Liver (tissue), 9 donors: Measurements from ENCODE around the gene CFAP45. TPM values are rescaled to one million over a fixed set of nuclear protein-coding genes. Genes with fewer than 3 reads are reported as not detected.

Source experiments
- DNase-seq: peaks from one replicate; pipeline ENCODE4 v3.0.0-alpha.2; 2017; ENCODE audit warnings: low spot score
- H3K27ac ChIP-seq, 2 donors: one replicate each; pipeline ENCODE4 v1.7.0; 2013; ENCODE audit warnings: inconsistent platforms in 2 of 2, low read length in 2 of 2, control low read depth in 1 of 2, low read depth in 1 of 2, mild to moderate bottlenecking in 1 of 2
- H3K27me3 ChIP-seq, 4 donors: one replicate each; pipeline versions ENCODE4 v1.6.1 to v1.7.0; 2013; ENCODE audit warnings: low read length in 3 of 4, inconsistent platforms in 1 of 4, mild to moderate bottlenecking in 1 of 4, moderate library complexity in 1 of 4; ENCODE audit not compliant: control insufficient read depth in 4 of 4, insufficient read depth in 4 of 4
- H3K36me3 ChIP-seq, 4 donors: one replicate each; pipeline versions ENCODE4 v1.6.1 to v1.7.0; 2013; ENCODE audit warnings: low read length in 3 of 4, mild to moderate bottlenecking in 3 of 4, low read depth in 1 of 4, moderate library complexity in 1 of 4; ENCODE audit not compliant: control insufficient read depth in 4 of 4, insufficient read depth in 3 of 4
- H3K4me1 ChIP-seq, 4 donors: one replicate each; pipeline versions ENCODE4 v1.6.1 to v1.7.0; 2013; ENCODE audit warnings: low read length in 3 of 4, mild to moderate bottlenecking in 3 of 4, moderate library complexity in 1 of 4; ENCODE audit not compliant: control insufficient read depth in 4 of 4, insufficient read depth in 4 of 4
- H3K4me3 ChIP-seq, 3 donors: one replicate each; pipeline versions ENCODE4 v1.6.1 to v1.7.0; 2013; ENCODE audit warnings: low read length in 3 of 3, control low read depth in 1 of 3, low read depth in 1 of 3, mild to moderate bottlenecking in 1 of 3
- H3K9ac ChIP-seq, 2 donors: one replicate each; pipeline ENCODE4 v1.7.0; 2013; ENCODE audit warnings: low read length in 2 of 2, mild to moderate bottlenecking in 2 of 2, moderate library complexity in 2 of 2, control low read depth in 1 of 2, low read depth in 1 of 2
- H3K9me3 ChIP-seq, 4 donors: one replicate each; pipeline versions ENCODE4 v1.6.1 to v1.7.0; 2013; ENCODE audit warnings: low read length in 3 of 4; ENCODE audit not compliant: control insufficient read depth in 4 of 4
- ATF3 ChIP-seq: IDR thresholded peaks from 2 replicates; pipeline ENCODE4 v1.6.1; 2016; ENCODE audit warnings: antibody characterized with exemption
- EGR1 ChIP-seq, 2 donors: IDR thresholded peaks; 2 replicates each; pipeline ENCODE4 v1.6.1; 2016 to 2018; ENCODE audit warnings: antibody characterized with exemption in 2 of 2, low read depth in 2 of 2
- FOXA1 ChIP-seq: IDR thresholded peaks from 2 replicates; pipeline ENCODE4 v1.6.1; 2016; ENCODE audit warnings: antibody characterized with exemption
- FOXA2 ChIP-seq: IDR thresholded peaks from 2 replicates; pipeline ENCODE4 v1.6.1; 2016; ENCODE audit warnings: antibody characterized with exemption
- GABPA ChIP-seq, 2 donors: IDR thresholded peaks in 1 of 2; conservative IDR thresholded peaks in 1 of 2; 2 replicates each; pipeline ENCODE4 v1.6.1; 2016; ENCODE audit warnings: antibody characterized with exemption in 2 of 2, mild to moderate bottlenecking in 1 of 2, moderate library complexity in 1 of 2
- HNF4A ChIP-seq, 2 donors: conservative IDR thresholded peaks; 2 replicates each; pipeline ENCODE4 v1.6.1; 2016; ENCODE audit warnings: antibody characterized with exemption in 2 of 2, mild to moderate bottlenecking in 2 of 2
- HNF4G ChIP-seq: IDR thresholded peaks from 2 replicates; pipeline ENCODE4 v1.6.1; 2016; ENCODE audit warnings: antibody characterized with exemption
- JUND ChIP-seq, 2 donors: IDR thresholded peaks; 2 replicates each; pipeline ENCODE4 v1.6.1; 2016; ENCODE audit warnings: antibody characterized with exemption in 2 of 2
- NR2F2 ChIP-seq: IDR thresholded peaks from 2 replicates; pipeline ENCODE4 v1.6.1; 2016; ENCODE audit warnings: antibody characterized with exemption
- RAD21 ChIP-seq, 2 donors: IDR thresholded peaks; 2 replicates each; pipeline ENCODE4 v1.6.1; 2016; ENCODE audit warnings: antibody characterized with exemption in 2 of 2, mild to moderate bottlenecking in 2 of 2
- RXRA ChIP-seq, 2 donors: IDR thresholded peaks; 2 replicates each; pipeline ENCODE4 v1.6.1; 2017 to 2018; ENCODE audit warnings: antibody characterized with exemption in 2 of 2, mild to moderate bottlenecking in 1 of 2
- SP1 ChIP-seq: IDR thresholded peaks from 2 replicates; pipeline ENCODE4 v1.6.1; 2018; ENCODE audit warnings: antibody characterized with exemption, mild to moderate bottlenecking
- TAF1 ChIP-seq: conservative IDR thresholded peaks from 2 replicates; pipeline ENCODE4 v1.6.1; 2016; ENCODE audit warnings: antibody characterized with exemption, mild to moderate bottlenecking
- YY1 ChIP-seq: IDR thresholded peaks from 2 replicates; pipeline ENCODE4 v1.6.1; 2016; ENCODE audit warnings: antibody characterized with exemption, mild to moderate bottlenecking
- ZBTB33 ChIP-seq: IDR thresholded peaks from 2 replicates; pipeline ENCODE4 v1.6.1; 2016; ENCODE audit warnings: antibody characterized with exemption
- WGBS: extraction: QIAGEN DNeasy Blood & Tissue Kit; methylation state at CpG from one replicate; pipeline ENCODE4 v1.1.7; 2013; 5-methylcytosine and 5-hydroxymethylcytosine counted together
- polyA plus RNA-seq, 2 donors: library from polyadenylated mRNA; stranded (reverse) in 1 of 2; unstranded in 1 of 2; fragments of 200-250 nt in 1 of 2; fragments of >200 nt in 1 of 2; fragmentation: Nextera tagmentation in 1 of 2; extraction: Ambion mirVana in 1 of 2; gene quantifications; one replicate each; pipeline versions ENCODE4 v1.2.1 to v1.2.3, GENCODE V29; 2013 to 2015
- total RNA-seq, 2 donors: library from RNA; depleted of rRNA; stranded (reverse); fragments of >200 nt; gene quantifications; one replicate each; pipeline ENCODE4 v1.2.3, GENCODE V29; 2014
- TF ChIP-seq, protein P1 (sequence below): IDR thresholded peaks from 2 replicates; pipeline ENCODE4 v1.6.1; 2016; ENCODE audit warnings: antibody characterized with exemption
- TF ChIP-seq, protein P2 (sequence below): IDR thresholded peaks from 2 replicates; pipeline ENCODE4 v1.6.1; 2016; ENCODE audit warnings: antibody characterized with exemption, mild to moderate bottlenecking
- TF ChIP-seq, protein P3 (sequence below): fragments of 150-350 bp; IDR thresholded peaks from 2 replicates; pipeline ENCODE4 v1.5.1; 2017; ENCODE audit warnings: improper control_type of control experiment, low read depth, low read length; ENCODE audit not compliant: missing input control
- donor health status: healthy.
- donor health status: healthy.
- donor health status: healthy.
- donor health status: healthy.
- donor health status: healthy.

Gene CFAP45
- total and polyA plus RNA-seq, 4 donors = 0.03 to 0.24 TPM; not detected in 2

DNA sequence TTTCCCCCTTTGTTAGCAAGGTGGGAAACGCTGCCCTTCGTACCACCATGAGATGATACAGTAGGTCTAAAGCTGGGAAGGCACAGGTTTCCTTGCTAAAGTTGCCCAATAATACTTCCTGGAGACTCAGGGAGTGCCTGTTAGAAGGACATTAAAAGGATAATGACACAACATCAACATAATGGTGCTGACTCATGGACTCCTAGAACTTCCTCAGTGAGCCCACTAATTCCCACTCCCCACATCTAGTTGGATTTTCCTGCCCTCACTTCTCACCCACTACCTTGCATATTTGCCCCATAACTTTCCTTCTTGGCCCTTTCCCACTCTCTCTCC is 17.5 kb downstream of the CFAP45 start:
- TF ChIP-seq, protein P1, sequence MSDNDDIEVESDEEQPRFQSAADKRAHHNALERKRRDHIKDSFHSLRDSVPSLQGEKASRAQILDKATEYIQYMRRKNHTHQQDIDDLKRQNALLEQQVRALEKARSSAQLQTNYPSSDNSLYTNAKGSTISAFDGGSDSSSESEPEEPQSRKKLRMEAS = no peak
- TF ChIP-seq FOXA2 (no peak), HNF4A (conservative IDR thresholded peaks at IDR 0.05) (no peak), SP1 (no peak), HNF4G (no peak), NR2F2 (no peak), YY1 (no peak), JUND (IDR thresholded peaks at IDR 0.05) (no peak), EGR1 (IDR thresholded peaks at IDR 0.05; ENCODE audit: low read depth in 2 of 2) (no peak), RAD21 (IDR thresholded peaks at IDR 0.05) (no peak), GABPA (IDR thresholded peaks at IDR 0.05 in 1 of 2, conservative IDR thresholded peaks at IDR 0.05 in 1 of 2) (no peak), RXRA (IDR thresholded peaks at IDR 0.05) (no peak)
- TF ChIP-seq, protein P2, sequence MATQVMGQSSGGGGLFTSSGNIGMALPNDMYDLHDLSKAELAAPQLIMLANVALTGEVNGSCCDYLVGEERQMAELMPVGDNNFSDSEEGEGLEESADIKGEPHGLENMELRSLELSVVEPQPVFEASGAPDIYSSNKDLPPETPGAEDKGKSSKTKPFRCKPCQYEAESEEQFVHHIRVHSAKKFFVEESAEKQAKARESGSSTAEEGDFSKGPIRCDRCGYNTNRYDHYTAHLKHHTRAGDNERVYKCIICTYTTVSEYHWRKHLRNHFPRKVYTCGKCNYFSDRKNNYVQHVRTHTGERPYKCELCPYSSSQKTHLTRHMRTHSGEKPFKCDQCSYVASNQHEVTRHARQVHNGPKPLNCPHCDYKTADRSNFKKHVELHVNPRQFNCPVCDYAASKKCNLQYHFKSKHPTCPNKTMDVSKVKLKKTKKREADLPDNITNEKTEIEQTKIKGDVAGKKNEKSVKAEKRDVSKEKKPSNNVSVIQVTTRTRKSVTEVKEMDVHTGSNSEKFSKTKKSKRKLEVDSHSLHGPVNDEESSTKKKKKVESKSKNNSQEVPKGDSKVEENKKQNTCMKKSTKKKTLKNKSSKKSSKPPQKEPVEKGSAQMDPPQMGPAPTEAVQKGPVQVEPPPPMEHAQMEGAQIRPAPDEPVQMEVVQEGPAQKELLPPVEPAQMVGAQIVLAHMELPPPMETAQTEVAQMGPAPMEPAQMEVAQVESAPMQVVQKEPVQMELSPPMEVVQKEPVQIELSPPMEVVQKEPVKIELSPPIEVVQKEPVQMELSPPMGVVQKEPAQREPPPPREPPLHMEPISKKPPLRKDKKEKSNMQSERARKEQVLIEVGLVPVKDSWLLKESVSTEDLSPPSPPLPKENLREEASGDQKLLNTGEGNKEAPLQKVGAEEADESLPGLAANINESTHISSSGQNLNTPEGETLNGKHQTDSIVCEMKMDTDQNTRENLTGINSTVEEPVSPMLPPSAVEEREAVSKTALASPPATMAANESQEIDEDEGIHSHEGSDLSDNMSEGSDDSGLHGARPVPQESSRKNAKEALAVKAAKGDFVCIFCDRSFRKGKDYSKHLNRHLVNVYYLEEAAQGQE = no peak
- H3K36me3 ChIP-seq = no peaks in the 10 kb centered on the region
- no peak overlapping the region for H3K9ac ChIP-seq
- H3K4me3 ChIP-seq = no peak overlapping the region
- WGBS = 85% methylated on average over 2 of the region's 2 CpGs
- no peak for DNase-seq
- no peaks in the 10 kb centered on the region for H3K4me1 ChIP-seq
- no peaks in the 10 kb centered on the region for H3K27me3 ChIP-seq
- H3K9me3 ChIP-seq = no peaks in the 10 kb centered on the region
- no peak overlapping the region for H3K27ac ChIP-seq

GRCh38 chr1:159881622-159882526 is 18.1 kb downstream of the CFAP45 start:
- TF ChIP-seq SP1 (no peak), JUND (IDR thresholded peaks at IDR 0.05) (no peak), YY1 (no peak), HNF4G (no peak), ATF3 (no peak), ZBTB33 (no peak), NR2F2 (no peak), RXRA (IDR thresholded peaks at IDR 0.05) (no peak), TAF1 (no peak), HNF4A (conservative IDR thresholded peaks at IDR 0.05) (no peak), EGR1 (IDR thresholded peaks at IDR 0.05; ENCODE audit: low read depth in 2 of 2) (no peak), RAD21 (IDR thresholded peaks at IDR 0.05) (no peak), FOXA1 (no peak), GABPA (IDR thresholded peaks at IDR 0.05 in 1 of 2, conservative IDR thresholded peaks at IDR 0.05 in 1 of 2) (no peak)
- TF ChIP-seq, protein P2 = no peak
- TF ChIP-seq, protein P1 = no peak
- TF ChIP-seq, protein P3, sequence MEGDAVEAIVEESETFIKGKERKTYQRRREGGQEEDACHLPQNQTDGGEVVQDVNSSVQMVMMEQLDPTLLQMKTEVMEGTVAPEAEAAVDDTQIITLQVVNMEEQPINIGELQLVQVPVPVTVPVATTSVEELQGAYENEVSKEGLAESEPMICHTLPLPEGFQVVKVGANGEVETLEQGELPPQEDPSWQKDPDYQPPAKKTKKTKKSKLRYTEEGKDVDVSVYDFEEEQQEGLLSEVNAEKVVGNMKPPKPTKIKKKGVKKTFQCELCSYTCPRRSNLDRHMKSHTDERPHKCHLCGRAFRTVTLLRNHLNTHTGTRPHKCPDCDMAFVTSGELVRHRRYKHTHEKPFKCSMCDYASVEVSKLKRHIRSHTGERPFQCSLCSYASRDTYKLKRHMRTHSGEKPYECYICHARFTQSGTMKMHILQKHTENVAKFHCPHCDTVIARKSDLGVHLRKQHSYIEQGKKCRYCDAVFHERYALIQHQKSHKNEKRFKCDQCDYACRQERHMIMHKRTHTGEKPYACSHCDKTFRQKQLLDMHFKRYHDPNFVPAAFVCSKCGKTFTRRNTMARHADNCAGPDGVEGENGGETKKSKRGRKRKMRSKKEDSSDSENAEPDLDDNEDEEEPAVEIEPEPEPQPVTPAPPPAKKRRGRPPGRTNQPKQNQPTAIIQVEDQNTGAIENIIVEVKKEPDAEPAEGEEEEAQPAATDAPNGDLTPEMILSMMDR = no peak
- Histone ChIP-seq H3K9me3 (no peaks in the 10 kb centered on the region), H3K9ac (no peak overlapping the region), H3K27ac (no peak overlapping the region), H3K27me3 (no peaks in the 10 kb centered on the region), H3K36me3 (no peaks in the 10 kb centered on the region), H3K4me3 (no peak overlapping the region), H3K4me1 (no peaks in the 10 kb centered on the region)
- 72% methylated on average over 6 of the region's 6 CpGs for WGBS
- peak; percentile 44 for DNase-seq
